Activated CD8-positive, alpha-beta memory T cell treated with anti-CD3 and anti-CD28 coated beads, Interleukin-2, amount 50 U/mL, for 48 hours (primary cell): ENCODE data around the gene PDPN.
"Not testable (repeated sequence)": the region's sequence is repeated elsewhere in the genome, so short reads cannot be mapped to it uniquely, and the experiment has no call there.

ENCODE experiments used
- DNase-seq: peaks from one replicate; pipeline ENCODE4 v3.0.0-alpha.2; 2020

The PDPN gene

GRCh38 chr1:13583595-13583965, at the start of gene PDPN:
PDPN (plus strand) TSS chr1:13583832; CDS start chr1:13584034, 202 bp downstream.
- no peak for DNase-seq

GRCh38 chr1:13535227-13535626, 48.4 kb upstream of the PDPN start:
- no peak for DNase-seq

- DNase-seq: no peak
Measured at GRCh38 chr1:13536571-13536970, 47.1 kb upstream of the PDPN start.

GRCh38 chr1:13538832-13539231, 44.8 kb upstream of the PDPN start:
- no peak for DNase-seq

GRCh38 chr1:13539683-13540082, 43.9 kb upstream of the PDPN start:
- DNase-seq: no peak

GRCh38 chr1:13540866-13541265, 42.8 kb upstream of the PDPN start:
- DNase-seq: no peak

GRCh38 chr1:13541435-13542215, 42.0 kb upstream of the PDPN start:
- no peak for DNase-seq

- no peak for DNase-seq
Measured at GRCh38 chr1:13543451-13544220, 40.0 kb upstream of the PDPN start.

GRCh38 chr1:13544221-13544556, 39.4 kb upstream of the PDPN start:
- no peak for DNase-seq

- DNase-seq: no peak
Measured at GRCh38 chr1:13546791-13547190, 36.8 kb upstream of the PDPN start.

GRCh38 chr1:13548281-13548680, 35.4 kb upstream of the PDPN start:
- DNase-seq: no peak

- no peak for DNase-seq
Measured at GRCh38 chr1:13549021-13549420, 34.6 kb upstream of the PDPN start.

GRCh38 chr1:13549521-13549920, 34.1 kb upstream of the PDPN start:
- DNase-seq: no peak

GRCh38 chr1:13550663-13551062, 33.0 kb upstream of the PDPN start:
- no peak for DNase-seq

GRCh38 chr1:13554798-13555197, 28.8 kb upstream of the PDPN start:
- no peak for DNase-seq

- DNase-seq: no peak
Measured at GRCh38 chr1:13556224-13556764, 27.3 kb upstream of the PDPN start.

- DNase-seq: no peak
Measured at GRCh38 chr1:13560541-13560940, 23.1 kb upstream of the PDPN start.

GRCh38 chr1:13562981-13563380, 20.7 kb upstream of the PDPN start:
- not testable (repeated sequence) for DNase-seq

GRCh38 chr1:13564073-13564472, 19.6 kb upstream of the PDPN start:
- no peak for DNase-seq

- DNase-seq: not testable (repeated sequence)
Measured at GRCh38 chr1:13570435-13570834, 13.2 kb upstream of the PDPN start.

GRCh38 chr1:13570924-13571323, 12.7 kb upstream of the PDPN start:
- DNase-seq: no peak

GRCh38 chr1:13573586-13573985, 10.0 kb upstream of the PDPN start:
- DNase-seq: no peak

- DNase-seq: no peak
Measured at GRCh38 chr1:13576926-13577325, 6.7 kb upstream of the PDPN start.

GRCh38 chr1:13577846-13578245, 5.8 kb upstream of the PDPN start:
- no peak for DNase-seq
